ENCODE data around the gene ZSCAN21.
"Not testable (repeated sequence)": the region's sequence is repeated elsewhere in the genome, so short reads cannot be mapped to it uniquely, and the experiment has no call there.

ZSCAN21 gene

DNA sequence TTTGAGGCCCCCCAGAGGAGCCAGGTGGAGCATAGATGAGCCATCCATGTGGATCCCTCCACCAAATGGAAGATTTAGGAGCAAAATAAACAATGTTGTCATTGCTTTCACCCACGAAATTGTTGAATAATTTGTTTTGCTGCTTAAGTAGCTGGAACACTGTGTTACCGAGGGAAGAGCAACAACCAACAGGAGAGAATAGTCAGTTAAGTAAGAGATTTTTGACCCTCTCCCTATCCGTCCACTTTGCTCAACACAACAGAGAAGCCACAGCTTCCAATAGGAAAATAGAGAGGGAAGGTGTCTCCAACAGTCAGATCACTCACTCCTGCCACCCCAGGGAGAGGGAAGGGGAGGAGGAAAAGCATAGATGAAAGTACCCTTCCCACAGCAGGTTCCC is 38.1 kb upstream of the ZSCAN21 start:
- H3K4me3 ChIP-seq (ENCODE audit: low read depth, low read length), result no peak overlapping the region
- TF ChIP-seq, protein P1, sequence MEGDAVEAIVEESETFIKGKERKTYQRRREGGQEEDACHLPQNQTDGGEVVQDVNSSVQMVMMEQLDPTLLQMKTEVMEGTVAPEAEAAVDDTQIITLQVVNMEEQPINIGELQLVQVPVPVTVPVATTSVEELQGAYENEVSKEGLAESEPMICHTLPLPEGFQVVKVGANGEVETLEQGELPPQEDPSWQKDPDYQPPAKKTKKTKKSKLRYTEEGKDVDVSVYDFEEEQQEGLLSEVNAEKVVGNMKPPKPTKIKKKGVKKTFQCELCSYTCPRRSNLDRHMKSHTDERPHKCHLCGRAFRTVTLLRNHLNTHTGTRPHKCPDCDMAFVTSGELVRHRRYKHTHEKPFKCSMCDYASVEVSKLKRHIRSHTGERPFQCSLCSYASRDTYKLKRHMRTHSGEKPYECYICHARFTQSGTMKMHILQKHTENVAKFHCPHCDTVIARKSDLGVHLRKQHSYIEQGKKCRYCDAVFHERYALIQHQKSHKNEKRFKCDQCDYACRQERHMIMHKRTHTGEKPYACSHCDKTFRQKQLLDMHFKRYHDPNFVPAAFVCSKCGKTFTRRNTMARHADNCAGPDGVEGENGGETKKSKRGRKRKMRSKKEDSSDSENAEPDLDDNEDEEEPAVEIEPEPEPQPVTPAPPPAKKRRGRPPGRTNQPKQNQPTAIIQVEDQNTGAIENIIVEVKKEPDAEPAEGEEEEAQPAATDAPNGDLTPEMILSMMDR (IDR thresholded peaks at IDR 0.05; ENCODE audit: borderline replicate concordance, insufficient read depth, low read depth, low read length), result no peak

- H3K4me3 ChIP-seq (ENCODE audit: low read depth, low read length), result not testable (repeated sequence)
Measured at GRCh38 chr7:100012385-100013327, 36.9 kb upstream of the ZSCAN21 start.

- TF ChIP-seq, protein P1 (IDR thresholded peaks at IDR 0.05; ENCODE audit: borderline replicate concordance, insufficient read depth, low read depth, low read length), result no peak
- no peak overlapping the region for H3K4me3 ChIP-seq (ENCODE audit: low read depth, low read length)
Measured at GRCh38 chr7:100013328-100013676, 36.3 kb upstream of the ZSCAN21 start.

DNA sequence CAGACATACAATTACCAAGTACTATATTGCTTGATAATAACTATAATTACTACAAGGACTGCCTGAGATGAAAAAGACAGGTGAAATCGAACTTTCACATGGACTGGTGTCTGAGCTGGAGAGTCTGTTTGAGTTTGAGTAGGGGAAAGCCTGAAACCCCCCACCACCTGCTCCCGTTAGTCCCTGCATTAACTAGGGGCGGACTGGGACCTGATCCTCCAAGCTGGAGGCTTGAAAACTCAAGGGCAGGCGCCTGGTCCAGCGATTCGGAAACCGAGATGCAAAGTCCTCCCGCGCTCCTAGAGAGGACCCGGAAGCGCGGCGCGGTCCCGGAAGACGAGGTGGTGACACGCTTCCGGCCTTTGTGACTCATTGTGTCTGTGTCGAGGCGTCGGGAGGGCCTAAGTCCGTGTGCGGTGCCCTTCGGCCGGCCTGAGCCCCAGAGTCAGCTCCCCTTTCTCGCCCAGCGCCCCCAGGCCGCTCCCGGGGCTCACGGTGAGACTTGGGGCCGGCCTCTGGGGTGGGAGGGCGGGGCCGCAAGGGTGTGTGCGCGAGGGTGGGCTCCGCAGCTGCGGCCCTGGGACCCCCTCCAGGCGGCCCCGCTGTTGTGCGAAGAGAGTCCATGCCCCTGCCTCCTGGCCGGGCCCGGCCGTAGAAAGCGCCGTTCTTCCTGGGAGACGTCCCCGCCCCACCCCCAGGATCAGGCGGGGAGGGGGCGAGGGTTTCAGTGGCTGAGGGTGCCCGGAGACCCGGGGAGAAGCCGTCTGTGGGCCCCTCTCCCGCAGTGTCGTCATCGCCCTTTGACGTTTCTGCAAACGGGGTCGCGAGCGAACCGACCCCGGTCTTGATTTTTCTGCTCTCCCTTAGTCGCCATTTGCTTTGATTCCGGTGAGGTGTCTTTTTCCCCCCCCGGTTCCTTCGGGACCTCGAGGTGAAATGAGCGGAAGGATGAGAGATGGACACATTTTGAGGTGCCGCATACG is 34.1 kb upstream of the ZSCAN21 start, which contains the start of gene ZKSCAN1:
Gene ZKSCAN1, plus strand, starts transcription at position 365 of the 983 bp plus-strand sequence. CDS start 7,911 bp downstream, outside the sequence.
- H3K4me3 ChIP-seq (ENCODE audit: low read depth, low read length), result peak within 1 kb of the TSS; percentile 100
- TF ChIP-seq, protein P1 (IDR thresholded peaks at IDR 0.05; ENCODE audit: borderline replicate concordance, insufficient read depth, low read depth, low read length), result no peak

GRCh38 chr7:100016215-100016901 is 33.2 kb upstream of the ZSCAN21 start:
- TF ChIP-seq, protein P1 (IDR thresholded peaks at IDR 0.05; ENCODE audit: borderline replicate concordance, insufficient read depth, low read depth, low read length), result no peak
- peak overlapping the region; percentile 100 for H3K4me3 ChIP-seq (ENCODE audit: low read depth, low read length)

DNA sequence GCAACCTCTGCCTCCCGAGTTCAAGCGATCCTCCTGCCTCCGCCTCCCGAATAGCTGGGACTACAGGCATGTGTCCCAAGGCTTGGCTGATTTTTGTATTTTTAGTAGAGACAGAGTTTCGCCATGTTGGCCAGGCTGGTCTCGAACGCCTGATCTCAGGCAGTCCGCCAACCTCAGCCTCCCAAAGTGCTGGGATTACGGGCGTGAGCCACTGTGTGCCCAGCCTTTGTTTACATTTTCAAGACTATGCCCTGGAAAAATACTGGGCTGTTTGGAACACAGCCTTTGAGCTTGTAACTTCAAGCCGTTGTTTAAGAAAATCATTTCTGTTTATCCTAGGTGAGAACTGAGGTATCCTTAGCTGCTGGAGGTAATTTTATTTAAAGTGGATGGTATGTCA is 32.3 kb upstream of the ZSCAN21 start:
- no peak overlapping the region for H3K4me3 ChIP-seq (ENCODE audit: low read depth, low read length)
- TF ChIP-seq, protein P1 (IDR thresholded peaks at IDR 0.05; ENCODE audit: borderline replicate concordance, insufficient read depth, low read depth, low read length), result no peak

GRCh38 chr7:100017875-100018274 is 31.7 kb upstream of the ZSCAN21 start:
- TF ChIP-seq, protein P1 (IDR thresholded peaks at IDR 0.05; ENCODE audit: borderline replicate concordance, insufficient read depth, low read depth, low read length), result no peak
- H3K4me3 ChIP-seq (ENCODE audit: low read depth, low read length), result no peak overlapping the region
